HG03095 (cell line): Measurements from ENCODE around the gene AHRR.
"Not testable (repeated sequence)": the region's sequence is repeated elsewhere in the genome, so short reads cannot be mapped to it uniquely, and the experiment has no call there.

ENCODE experiments used
- ATAC-seq: cut with Tn5 transposase; IDR thresholded peaks from one replicate; pipeline ENCODE4 v1.9.1; 2021; ENCODE audit warnings: moderate library complexity; ENCODE audit not compliant: unreplicated experiment

Gene AHRR

DNA sequence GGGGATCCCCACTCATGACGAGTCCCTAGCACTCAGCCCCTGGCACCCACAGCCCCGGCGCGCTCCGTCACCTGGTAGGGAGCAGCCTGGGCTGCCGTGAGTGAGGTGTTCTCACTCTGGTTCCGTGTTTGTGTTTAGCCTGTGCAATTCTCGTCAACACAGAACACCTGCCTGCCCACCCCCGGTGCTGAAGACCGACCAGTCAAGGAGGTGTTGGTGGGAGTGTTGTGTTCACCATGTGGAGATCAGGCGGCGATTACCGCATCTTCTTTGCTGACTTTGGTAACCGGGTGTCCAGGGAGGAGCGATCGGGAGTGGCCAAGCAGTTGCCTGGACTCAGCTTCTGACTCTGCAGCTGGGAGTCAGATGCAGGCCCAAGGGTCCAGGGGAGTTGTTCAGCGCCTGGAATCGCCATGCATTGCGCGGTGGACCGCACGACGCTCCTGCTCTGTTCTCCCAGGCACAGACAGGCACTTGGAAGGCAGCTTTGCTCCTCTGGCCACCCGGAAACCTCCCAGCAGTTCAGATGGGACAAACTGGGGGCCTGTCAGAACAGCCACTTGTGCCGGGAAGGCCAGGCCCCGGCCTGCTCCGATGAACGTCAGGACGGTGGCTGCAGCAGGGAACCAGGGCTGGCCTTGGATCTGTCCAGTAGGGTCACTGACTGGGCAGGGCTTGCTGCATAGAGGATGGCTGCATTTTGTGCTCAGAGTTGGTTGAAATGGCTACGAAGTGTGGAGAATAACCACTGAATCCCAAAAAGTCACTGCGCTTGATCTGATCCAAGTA, 149.6 kb downstream of the AHRR start:
- no peak for ATAC-seq

DNA sequence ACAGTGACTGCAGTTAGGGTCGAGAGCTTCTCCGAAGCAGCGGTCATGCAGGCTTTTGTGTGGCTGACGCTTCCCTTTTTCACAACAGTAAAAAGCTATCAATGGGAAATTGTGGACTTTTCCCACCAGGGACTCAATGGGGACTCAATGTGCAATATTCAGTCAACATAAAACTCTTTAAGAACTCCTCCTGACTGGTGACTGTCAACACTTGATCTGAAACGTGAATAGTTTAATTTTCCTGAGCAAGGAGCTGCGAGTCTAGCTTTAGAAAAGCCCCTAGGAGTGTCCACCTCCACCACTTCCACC, 150.2 kb downstream of the AHRR start:
- no peak for ATAC-seq

DNA sequence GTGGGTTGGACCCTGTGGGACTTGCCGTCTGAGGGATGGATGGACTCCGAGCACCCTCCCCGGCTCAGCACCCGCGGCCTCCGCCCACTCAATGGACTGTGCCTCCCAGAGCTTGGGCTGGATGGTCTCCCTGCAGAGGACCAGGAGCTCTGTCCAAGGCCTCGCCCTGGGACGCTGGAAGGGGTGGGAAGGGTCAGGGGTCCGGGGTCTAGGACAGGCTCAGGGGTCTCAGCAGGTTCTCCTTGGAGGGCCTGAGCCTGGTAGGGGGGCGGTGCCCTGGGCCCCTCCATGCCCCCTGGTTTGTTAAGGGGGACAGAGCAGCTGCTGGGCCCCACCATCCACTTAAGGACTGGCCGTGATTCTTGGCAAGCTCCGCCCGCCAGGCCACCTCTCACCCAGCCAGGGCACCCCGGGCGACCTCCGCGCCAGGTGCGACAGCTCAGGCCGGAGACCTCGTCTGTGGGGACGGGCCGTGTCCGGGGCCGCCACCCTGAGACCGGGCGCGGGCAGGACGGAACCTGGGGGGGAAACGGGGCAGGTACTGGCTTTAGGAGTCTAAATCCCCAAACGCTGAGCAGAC, 150.7 kb downstream of the AHRR start:
- ATAC-seq = peak; percentile 3

DNA sequence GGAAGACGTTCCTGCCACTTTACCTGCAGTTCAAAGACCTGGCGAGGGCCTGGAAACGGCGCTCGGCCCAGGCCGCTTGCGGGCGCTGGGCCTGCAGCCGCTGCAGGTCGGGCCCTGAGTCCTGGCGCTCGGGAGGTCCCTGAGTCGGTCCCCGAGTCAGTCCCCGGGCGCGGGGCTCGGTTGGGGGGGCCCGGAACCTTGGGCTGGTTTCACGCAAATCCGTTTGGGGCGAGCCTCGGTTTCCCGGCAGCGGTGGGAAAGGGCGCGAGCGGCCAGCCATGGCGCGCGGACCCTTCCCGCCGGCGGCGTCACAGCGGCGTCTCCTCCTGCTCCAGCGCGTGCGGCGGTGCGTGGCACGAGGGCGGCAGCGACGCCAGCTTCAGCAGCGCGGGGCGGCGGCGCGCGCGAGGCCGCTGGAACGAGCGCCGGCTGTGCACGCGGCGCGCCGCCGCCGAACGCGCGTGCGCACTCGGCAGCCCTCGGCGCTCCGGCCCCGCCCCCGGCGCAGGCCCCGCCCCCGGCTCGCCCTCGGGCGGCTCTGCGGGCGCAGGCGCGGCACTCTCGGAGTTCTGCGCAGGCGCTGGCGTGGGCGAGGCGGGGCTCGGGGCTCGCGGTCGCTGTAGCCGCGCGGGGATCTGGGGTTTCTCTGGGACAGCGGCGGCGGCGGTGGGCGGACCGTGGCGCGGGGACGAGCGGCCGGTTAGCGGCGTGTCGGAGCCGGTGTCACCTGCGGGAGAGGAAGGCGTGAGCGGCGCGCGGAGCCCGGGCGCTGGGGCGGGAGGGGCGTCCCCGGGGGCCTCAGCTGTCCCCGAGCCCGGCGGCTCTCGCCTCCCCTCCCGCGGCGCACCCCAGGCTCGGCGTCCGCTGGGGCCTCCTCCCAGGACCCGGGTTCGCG, 151.4 kb downstream of the AHRR start:
- ATAC-seq = peak; percentile 63

DNA sequence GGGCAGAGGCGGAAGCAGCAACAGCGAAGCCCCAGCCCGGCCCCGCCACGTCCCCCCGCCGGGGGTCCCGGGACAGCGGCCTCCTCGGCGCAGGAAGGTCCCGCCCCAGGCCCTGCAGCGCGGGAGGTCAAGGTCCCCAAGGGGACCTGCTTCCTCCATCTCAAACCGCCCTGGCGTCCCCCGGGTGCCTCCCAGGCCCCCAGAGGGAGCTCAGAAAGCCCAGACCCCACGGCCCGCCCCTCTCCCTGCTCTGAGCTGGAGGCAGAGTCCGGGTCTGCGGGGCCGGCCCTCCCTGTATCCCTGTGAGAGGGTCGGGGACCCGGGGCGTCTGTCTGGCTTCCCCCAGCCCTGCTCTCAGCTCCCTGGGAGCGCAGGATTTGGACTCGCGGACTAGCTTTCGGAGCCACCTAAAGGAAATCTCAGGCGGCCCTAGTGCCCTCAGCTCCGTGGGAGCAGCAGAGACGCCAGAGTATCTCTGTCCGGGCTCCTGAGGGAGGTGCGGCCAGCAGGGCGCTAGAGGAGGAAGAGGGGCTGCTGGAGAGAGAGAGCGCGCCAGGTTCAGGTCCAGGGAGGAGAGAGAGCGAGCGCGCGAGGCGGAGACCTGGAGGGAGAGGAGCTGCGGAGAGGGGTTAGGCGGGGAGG, 152.2 kb downstream of the AHRR start:
- ATAC-seq = peak; percentile 29

DNA sequence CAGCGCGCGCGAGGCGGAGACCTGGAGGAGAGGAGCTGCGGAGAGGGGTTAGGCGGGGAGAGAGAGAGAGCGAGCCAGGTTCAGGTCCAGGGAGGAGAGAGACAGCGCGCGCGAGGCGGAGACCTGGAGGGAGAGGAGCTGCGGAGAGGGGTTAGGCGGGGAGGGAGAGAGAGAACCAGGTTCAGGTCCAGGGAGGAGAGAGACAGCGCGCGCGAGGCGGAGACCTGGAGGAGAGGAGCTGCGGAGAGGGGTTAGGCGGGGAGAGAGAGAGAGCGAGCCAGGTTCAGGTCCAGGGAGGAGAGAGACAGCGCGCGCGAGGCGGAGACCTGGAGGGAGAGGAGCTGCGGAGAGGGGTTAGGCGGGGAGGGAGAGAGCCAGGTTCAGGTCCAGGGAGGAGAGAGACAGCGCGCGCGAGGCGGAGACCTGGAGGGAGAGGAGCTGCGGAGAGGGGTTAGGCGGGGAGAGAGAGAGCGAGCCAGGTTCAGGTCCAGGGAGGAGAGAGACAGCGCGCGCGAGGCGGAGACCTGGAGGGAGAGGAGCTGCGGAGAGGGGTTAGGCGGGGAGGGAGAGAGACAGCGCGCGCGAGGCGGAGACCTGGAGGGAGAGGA, 152.8 kb downstream of the AHRR start:
- ATAC-seq = not testable (repeated sequence)

DNA sequence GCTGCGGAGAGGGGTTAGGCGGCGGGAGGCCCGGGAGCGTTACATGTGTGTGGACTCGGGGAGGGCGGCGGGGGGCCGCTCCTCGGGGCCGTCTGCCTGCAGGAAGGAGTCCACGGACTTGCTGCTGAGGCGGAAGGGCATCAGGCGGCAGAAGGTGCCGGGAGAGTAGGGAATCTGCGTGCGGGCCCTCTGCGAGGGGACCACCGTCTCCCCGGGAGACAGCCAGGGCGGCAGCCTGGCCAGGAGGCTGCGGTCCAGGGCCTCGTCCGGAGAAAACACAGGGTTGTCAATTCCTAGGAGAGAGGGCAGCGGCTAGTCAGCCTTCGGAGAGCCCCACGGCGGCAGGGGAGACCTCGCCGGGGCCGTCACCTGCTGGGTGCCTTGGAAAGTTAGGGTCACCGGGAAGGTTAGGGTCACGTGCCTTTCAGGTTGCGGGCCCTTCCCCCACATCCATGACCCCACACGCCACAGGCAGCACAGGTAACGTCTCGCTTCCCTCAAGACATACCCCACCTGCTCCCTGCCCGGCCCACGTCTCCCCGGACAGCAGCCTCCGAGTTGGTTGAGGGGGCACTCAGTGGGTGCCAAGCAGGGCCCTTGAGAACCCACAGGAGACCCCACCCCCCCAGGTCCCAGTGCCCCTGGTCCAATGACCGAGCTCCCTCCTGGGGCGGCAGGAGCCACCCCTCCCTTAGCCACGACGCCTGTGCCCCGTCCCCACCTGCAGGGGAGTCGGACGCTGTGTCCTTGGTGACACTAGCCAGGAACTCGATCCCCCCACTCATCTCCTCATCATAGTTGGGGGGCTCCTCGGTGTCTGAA, 153.5 kb downstream of the AHRR start:
- ATAC-seq = no peak

DNA sequence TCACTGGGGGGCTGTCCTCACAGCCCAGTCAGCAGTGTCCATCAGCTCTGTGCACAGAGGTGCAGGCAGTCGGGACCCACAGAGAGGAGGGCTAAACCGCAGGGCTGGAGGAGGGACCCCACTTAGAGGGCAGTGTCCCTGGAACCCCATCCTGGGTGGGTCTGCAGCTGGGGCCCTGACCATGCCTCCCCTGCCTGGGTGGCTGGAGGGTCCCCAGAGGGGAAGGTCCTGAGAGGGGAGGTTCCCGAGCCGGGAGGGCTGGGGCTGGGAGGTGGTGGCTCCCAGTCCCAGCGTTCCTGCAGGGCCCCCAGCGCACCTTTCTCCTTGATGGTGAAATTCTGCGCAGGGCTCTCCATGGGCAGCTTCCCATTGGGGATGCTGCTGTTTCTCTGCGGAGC, 154.2 kb downstream of the AHRR start:
- no peak for ATAC-seq

DNA sequence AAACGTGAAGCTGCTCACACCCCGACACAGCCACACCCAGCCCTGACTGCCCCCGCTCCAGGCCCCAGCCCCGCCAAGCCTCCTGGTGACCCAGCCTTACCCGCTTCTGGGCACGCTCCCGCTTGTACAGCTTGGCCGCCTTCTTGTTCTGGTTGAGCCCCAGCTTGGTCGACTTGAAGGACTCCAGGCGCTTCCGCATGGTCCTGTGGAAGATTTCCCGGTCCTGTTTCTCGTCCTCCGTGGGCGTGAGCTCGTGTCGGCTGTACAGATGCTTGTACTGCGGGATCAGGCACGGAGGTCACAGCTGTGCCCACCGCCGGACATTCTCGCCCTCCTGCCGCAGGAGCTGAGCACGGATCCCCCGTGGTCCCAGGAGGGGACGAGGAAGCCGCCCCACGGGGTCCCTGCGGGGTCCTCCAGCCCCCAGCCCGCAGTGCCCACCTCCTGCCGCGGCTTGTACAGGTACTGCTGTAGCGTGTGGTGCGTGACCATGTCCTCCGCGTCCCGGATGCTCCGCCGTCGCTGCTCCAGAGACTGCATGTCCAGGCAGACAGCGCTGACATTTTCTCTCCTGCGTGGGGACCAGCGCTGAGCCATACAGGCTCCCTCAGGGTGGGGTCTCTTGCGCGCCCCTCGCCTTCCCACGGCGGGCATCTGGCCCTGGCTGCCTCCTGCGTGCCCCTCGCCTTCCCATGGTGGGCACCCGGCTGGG, 154.7 kb downstream of the AHRR start:
- no peak for ATAC-seq

DNA sequence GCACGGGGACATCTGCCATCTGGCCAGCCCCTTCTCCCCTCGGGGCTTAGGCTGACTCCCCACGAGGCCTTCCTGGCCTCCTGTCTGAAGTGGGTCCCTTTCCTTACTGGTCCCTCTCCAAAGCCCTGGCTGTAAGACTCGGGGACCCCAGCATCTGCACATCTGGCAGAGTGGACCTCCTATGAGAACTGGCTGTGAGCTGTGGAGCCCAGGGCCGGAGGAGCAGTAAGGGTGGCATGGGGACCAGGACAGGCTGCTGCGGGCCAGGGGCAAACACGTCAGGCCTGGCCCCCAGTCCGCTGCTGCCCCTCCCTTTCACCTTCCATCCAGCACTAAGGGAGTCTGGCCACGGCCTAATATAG, 155.3 kb downstream of the AHRR start:
- ATAC-seq = no peak

DNA sequence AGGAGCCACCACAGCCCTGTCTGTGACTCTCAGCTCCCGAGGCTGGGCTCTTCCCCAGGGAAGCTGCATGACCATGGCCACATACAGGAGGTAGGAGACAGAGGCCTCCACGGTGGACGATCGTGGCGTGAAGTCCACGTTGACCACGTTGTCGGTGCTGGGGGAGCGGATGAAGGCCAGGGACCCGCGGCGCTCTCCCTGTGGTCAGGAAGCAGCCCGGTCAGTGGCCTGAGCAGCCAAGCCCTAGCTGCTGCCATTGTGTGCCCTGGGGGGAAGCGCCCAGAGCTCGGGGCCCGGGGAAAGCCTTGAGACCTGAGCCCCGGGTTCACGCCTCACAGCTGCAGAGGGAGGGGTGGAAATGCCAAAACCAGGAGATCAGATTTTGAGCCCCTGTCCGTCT, 155.7 kb downstream of the AHRR start:
- no peak for ATAC-seq

DNA sequence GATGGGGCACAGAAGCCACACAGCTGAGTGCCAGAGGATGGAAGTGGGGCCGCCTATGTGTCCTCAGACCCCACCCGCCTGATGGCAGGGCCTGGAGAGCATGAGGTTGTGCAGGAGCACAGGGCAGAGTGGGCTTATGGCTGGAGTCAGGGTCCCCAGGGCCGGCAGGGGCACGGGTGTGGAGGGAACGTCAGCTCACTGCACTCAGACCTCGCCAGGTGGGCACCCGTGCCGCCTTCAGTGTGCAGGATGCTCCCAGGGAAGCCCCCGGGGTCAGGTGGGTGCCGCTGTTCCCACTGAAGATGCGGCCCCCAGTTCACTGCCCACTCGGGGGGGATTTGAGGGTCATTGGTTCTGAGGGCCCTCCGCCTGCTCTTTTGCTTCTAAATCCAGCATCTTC, 156.4 kb downstream of the AHRR start:
- ATAC-seq = no peak

DNA sequence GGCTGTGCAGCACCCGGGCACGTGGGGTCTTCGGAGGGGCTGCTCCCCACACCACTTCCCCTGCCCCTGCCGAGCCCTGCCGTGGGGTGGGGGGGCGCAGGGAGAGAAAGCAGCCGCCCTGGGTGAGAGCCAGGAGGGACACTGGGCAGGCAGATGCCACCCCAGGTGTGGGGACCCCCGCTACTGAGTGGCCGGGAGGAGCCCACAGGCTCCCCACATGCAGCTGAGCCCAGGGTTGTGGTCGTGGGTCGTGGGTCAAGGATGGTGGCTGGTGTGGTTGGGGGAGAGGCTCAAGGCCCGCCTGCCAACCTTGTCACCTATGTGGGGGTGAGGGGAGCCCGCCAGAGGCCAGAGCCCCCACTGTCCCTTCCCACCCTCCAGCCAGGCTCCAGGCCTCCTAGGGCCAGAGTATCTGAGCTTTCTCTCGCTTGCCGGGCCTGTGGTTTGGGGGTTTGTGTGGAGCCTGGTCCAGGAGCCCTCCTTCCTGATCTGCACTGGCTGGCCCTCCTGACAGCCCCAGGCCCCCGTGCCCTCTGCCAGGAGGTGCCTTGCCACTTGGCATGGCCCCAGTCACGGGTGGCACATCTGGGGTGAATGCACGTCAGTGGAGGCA, 157.0 kb downstream of the AHRR start:
- no peak for ATAC-seq

DNA sequence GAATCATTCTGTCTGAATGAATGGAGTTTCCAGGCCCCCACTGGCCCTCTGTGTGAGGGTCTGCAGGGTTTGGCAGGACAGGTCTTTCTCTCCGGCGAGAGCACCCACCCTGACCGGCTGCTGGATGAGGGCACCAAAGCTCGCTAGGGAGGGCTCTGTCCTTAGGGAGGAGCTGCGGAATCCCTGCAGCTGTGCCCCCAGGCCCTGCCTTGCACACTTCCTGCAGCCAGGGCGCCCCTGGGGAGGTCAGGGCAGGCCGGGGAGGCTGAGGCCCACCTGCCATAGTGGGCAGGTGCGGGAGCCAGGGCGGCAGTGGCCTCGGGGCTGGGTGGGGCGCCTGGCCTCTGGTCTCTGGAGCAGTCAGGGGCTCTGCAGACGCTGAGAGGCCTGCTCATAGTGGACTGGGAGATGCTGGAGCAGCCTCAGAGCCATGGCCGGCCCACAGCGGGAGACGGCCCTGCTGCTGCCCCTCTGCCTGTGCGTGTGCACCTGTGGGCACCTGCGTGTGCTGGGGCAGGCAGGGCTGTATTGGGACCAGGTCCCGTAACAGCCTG, 157.5 kb downstream of the AHRR start:
- ATAC-seq = no peak

DNA sequence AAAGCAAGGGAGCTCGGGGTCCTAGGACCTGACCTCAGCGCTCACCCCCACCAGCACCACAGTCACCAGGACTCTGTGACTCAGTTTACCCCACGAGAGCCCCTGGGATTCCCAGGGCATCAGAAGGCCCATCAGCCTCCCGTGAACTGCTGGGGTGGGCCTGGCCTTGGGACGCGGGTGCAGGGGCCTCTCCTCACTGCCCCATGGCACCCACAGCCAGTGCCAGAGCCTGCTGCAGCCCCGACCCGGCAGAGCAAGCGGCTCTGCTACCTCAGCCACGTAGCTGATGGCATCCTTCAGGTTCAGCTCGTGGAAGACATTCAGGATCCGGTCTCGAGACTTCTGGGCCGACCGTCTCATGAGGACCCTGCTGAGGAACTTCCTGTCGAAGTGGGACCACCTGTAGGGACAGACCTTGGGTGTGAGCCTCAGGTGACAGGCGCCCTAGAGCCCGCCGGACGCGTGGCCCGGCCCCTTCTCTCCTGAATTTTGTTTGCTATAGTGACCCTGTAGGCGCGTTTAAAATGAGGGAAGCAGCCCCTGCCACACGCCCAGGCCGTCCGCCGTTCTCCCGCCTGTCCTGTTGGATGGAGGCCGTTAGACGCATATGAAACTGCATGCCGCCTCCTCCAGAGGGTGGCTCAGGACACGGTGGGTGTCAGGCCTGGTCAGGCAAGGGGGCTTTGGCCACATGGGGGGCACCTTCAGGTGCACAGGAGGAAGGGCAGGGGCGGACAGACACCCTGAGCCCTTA, 158.2 kb downstream of the AHRR start:
- no peak for ATAC-seq

DNA sequence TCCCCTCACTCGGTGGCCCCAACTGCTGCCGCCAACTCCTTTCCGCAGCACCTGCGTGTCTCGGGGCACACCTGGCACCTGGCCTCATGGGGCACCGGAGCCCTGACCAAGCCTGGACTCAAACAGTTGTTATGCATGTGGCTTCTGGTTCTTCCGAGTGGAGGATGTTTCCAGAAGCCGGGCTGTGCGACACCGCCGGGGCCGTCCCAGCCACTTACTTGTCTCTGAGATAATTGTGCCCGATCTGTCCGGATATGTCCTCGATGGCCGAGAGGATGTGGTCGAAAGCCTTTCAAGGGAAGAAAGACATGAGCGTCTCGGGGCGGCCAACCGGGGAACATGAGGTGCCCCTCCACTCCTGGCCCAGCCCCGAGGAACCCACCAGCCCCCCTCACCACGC, 159.8 kb downstream of the AHRR start:
- no peak for ATAC-seq

DNA sequence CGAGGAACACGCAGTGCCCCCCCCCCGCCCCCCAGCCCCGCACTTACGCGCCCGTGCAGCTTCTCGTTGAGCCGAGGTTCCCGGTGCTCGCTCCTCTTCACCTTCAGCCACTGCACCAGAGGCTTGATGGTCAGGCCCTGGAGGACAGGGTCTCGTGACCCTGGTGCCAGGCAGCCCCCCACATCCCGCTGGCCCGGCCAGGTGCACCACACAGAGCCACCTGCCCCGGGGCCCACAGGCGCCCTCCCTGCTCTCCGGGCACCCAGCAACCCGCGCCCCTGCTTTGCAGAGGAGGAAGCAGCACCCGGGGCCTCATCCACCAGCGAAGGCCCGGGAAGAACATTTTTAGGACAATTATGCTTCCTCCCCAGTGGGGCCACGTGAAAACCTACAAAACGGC, 160.5 kb downstream of the AHRR start:
- ATAC-seq = no peak

DNA sequence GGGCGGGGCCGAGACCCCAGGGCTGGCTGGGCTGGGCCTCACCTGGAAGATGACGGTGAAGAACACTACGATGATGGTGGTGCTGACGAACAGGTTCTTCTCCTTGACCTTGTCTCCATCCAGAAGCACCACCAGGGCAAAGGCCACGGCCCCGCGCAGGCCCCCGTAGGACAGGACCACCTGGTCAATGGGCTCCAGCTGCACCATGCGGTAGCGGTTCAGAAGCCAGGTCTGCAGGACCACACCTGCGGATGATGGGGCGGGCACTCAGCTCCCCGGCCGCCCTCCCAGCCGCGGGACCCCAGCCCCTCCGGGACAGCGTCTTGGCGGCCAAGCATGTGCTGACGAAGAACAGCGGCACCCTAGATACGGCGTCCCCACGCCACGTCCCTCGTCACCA, 161.0 kb downstream of the AHRR start:
- no peak for ATAC-seq
